Measurements from ENCODE around the gene TEX51. TPM values are rescaled to one million over a fixed set of nuclear protein-coding genes. Genes with fewer than 3 reads are reported as not detected.

Gene TEX51
- polyA plus RNA-seq, 1 experiment = not detected

- no peak overlapping the region for H3K4me3 ChIP-seq (ENCODE audit: low read depth, low read length)
- peaks cover 2% of the 10 kb centered on the region for H3K27me3 ChIP-seq (ENCODE audit: control insufficient read depth, insufficient read depth, low read length)
- TF ChIP-seq, protein P1, sequence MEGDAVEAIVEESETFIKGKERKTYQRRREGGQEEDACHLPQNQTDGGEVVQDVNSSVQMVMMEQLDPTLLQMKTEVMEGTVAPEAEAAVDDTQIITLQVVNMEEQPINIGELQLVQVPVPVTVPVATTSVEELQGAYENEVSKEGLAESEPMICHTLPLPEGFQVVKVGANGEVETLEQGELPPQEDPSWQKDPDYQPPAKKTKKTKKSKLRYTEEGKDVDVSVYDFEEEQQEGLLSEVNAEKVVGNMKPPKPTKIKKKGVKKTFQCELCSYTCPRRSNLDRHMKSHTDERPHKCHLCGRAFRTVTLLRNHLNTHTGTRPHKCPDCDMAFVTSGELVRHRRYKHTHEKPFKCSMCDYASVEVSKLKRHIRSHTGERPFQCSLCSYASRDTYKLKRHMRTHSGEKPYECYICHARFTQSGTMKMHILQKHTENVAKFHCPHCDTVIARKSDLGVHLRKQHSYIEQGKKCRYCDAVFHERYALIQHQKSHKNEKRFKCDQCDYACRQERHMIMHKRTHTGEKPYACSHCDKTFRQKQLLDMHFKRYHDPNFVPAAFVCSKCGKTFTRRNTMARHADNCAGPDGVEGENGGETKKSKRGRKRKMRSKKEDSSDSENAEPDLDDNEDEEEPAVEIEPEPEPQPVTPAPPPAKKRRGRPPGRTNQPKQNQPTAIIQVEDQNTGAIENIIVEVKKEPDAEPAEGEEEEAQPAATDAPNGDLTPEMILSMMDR (IDR thresholded peaks at IDR 0.05; ENCODE audit: low read depth, low read length) = no peak
- ChIA-PET POLR2A (no interaction called here), CTCF (no interaction called here)
- H3K9me3 ChIP-seq (ENCODE audit: control insufficient read depth, insufficient read depth, low read length) = no peaks in the 10 kb centered on the region; the same call in 1 of the 2 replicates
- DNase-seq (ENCODE audit: low read depth, low spot score) = no peak
- no peak overlapping the region for H3K27ac ChIP-seq (ENCODE audit: low read depth, low read length)
Measured at GRCh38 chr2:126934809-126935208, 36.1 kb downstream of the TEX51 start.

- Histone ChIP-seq H3K9me3 (ENCODE audit: control insufficient read depth, insufficient read depth, low read length) (no peaks in the 10 kb centered on the region; the same call in 1 of the 2 replicates), H3K27ac (ENCODE audit: low read depth, low read length) (no peak overlapping the region), H3K27me3 (ENCODE audit: control insufficient read depth, insufficient read depth, low read length) (peaks cover 2% of the 10 kb centered on the region), H3K4me3 (ENCODE audit: low read depth, low read length) (no peak overlapping the region)
- TF ChIP-seq, protein P1 (IDR thresholded peaks at IDR 0.05; ENCODE audit: low read depth, low read length) = no peak
- CTCF ChIA-PET = interaction anchor here (0.6 kb wide), 1 partner anchor 17 kb away, joined by 3 read pairs; no protein-coding TSS in a partner anchor
- DNase-seq (ENCODE audit: low read depth, low spot score) = no peak
- POLR2A ChIA-PET = no interaction called here
Measured at GRCh38 chr2:126935774-126936173, 37.1 kb downstream of the TEX51 start.

GRCh38 chr2:126936219-126936723, 37.6 kb downstream of the TEX51 start:
- Histone ChIP-seq H3K27ac (ENCODE audit: low read depth, low read length) (no peak overlapping the region), H3K9me3 (ENCODE audit: control insufficient read depth, insufficient read depth, low read length) (no peaks in the 10 kb centered on the region; the same call in 1 of the 2 replicates), H3K4me3 (ENCODE audit: low read depth, low read length) (no peak overlapping the region), H3K27me3 (ENCODE audit: control insufficient read depth, insufficient read depth, low read length) (peaks cover 2% of the 10 kb centered on the region)
- TF ChIP-seq, protein P1 (IDR thresholded peaks at IDR 0.05; ENCODE audit: low read depth, low read length) = no peak
- POLR2A ChIA-PET = no interaction called here
- CTCF ChIA-PET = no interaction called here
- no peak for DNase-seq (ENCODE audit: low read depth, low spot score)

DNA sequence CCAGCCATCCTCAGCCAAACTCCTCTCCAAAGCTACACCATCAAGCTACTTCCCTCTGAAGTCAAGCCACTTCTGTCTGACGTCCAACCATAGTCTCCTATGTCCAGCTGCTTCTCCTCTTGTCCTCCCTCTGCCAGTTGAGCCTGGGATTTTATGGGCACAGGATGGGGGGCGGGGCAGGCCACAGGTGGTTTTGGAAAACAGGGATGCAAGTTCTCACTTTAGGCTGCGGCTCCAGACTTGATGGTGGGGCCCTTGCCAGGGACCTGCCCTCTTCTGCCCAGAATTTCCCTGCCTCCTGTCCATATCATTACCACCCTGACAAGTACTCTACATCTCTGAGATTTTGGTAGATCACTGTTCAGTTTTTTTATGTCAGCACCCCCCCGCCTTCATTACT, 41.6 kb downstream of the TEX51 start:
- Histone ChIP-seq H3K9me3 (ENCODE audit: control insufficient read depth, insufficient read depth, low read length) (no peaks in the 10 kb centered on the region), H3K4me3 (ENCODE audit: low read depth, low read length) (no peak overlapping the region), H3K27me3 (ENCODE audit: control insufficient read depth, insufficient read depth, low read length) (peaks cover 2% of the 10 kb centered on the region), H3K27ac (ENCODE audit: low read depth, low read length) (no peak overlapping the region)
- no peak for DNase-seq (ENCODE audit: low read depth, low spot score)
- CTCF ChIA-PET = no interaction called here
- POLR2A ChIA-PET = no interaction called here
- TF ChIP-seq, protein P1 (IDR thresholded peaks at IDR 0.05; ENCODE audit: low read depth, low read length) = no peak

DNA sequence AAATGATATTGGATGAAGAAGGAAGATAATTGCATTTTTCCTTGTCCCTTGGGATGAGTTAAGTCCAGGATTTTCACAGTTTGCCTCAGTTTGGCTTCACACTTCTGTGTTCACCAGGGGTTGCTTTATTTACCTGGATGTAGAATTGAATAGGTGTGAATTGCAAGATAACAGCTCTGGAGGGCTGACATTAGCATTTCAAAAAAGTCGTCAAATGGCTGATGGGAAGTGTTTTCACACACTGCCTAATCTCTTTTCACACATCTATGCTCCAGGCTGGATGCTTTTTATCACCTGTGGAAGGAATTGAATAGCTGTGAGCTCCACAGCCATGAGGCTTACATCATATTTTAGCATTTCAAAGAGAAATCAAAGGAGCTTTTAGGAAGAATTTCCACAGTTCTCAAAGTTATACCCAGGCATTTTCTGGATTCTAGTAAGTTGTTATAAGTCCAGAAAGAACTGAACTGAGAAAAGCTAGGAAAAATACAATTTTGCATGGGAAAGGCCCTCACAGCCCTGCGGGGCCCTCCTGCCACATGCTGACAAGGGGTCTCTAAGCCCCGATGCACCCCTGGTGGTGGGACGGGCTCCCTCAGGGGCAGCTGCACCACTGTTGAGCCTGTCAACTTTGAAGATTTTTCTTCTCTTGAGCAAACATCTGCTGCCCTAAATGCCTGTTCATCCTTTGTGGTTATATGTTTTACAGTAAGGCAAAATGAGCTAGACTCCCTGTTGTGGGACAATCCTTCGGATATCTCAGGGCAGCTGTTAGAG, 43.9 kb downstream of the TEX51 start:
- Histone ChIP-seq H3K4me3 (ENCODE audit: low read depth, low read length) (no peak overlapping the region), H3K9me3 (ENCODE audit: control insufficient read depth, insufficient read depth, low read length) (no peaks in the 10 kb centered on the region), H3K27me3 (ENCODE audit: control insufficient read depth, insufficient read depth, low read length) (peaks cover 7% of the 10 kb centered on the region), H3K27ac (ENCODE audit: low read depth, low read length) (no peak overlapping the region)
- no peak for DNase-seq (ENCODE audit: low read depth, low spot score)
- CTCF ChIA-PET = no interaction called here
- POLR2A ChIA-PET = no interaction called here
- TF ChIP-seq, protein P1 (IDR thresholded peaks at IDR 0.05; ENCODE audit: low read depth, low read length) = no peak

All from AG04450 (cell line).